GM13976 (cell line): ENCODE measurements around the gene AGTPBP1.

Experiments
- DNase-seq: peaks from one replicate; pipeline ENCODE4 v3.0.0; 2012; ENCODE audit warnings: low spot score
- CTCF ChIP-seq: IDR thresholded peaks from 2 replicates; pipeline ENCODE4 v1.5.1; 2012; ENCODE audit warnings: borderline replicate concordance, mild to moderate bottlenecking; ENCODE audit not compliant: insufficient read depth; ENCODE audit errors: extremely low read depth, missing control alignments, control extremely low read depth
- in situ Hi-C: fragments of 300-500 bp; cut with MboI; formaldehyde crosslinking; loops from one replicate; pipeline ENCODE4 v1.12.0; 2022; ENCODE audit warnings: low sequenced_read_pairs, mixed read lengths, inconsistent platforms; ENCODE audit not compliant: unreplicated experiment

The AGTPBP1 gene

GRCh38 chr9:85530721-85531120 is 211.0 kb downstream of the AGTPBP1 start:
- DNase-seq, result no peak
- in situ Hi-C loops, result no loop called here
- TF ChIP-seq CTCF, result no peak

DNA sequence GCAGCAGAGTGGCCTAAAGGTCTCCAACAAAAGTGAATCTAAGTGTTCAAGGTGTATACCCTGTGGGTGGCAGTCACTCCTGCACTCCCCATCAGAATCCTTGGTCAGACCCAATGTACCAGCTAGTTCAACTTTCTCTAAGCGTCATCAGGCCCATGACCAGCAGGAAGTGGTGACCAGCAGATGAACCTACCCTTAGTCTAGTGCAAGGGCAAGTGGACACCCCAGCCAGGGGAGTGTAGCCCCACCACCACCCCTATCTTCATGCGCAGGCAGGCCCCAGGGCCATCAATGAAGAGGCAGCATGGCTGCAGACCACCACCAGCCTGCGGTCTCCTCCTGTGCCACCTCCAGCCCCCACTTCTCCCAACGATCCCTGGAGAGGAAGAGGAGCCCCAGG is 213.1 kb downstream of the AGTPBP1 start:
- DNase-seq, result no peak
- no peak for TF ChIP-seq CTCF
- in situ Hi-C loops, result no loop called here

- TF ChIP-seq CTCF, result no peak
- DNase-seq, result no peak
- in situ Hi-C loops, result no loop called here
Observed at GRCh38 chr9:85528142-85528541, 213.6 kb downstream of the AGTPBP1 start.

GRCh38 chr9:85527331-85528020 is 214.3 kb downstream of the AGTPBP1 start:
- in situ Hi-C loops, result no loop called here
- no peak for TF ChIP-seq CTCF

DNA sequence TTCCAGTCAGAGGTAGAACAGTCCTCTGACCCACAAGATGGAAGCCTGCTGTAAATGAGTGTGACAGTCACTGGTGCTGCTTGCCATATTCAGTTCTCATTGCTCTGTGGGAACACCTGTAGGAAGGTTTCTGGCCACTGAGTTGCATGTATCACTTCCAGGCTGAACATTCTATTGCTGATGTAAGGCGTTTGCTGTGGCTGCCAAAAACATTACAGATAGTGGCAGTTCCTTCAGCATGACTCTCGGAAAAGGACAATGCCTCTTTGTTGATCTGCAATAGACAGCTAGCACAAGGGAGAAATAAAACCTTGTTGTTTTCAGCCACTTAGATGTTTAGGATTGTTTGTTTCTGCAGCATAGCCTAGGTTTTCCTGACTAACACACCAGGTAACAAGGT is 217.2 kb downstream of the AGTPBP1 start:
- in situ Hi-C loops, result no loop called here
- no peak for DNase-seq
- no peak for TF ChIP-seq CTCF

More at GRCh38 chr9:85527331-85528020, 214.3 kb downstream of the AGTPBP1 start:
- DNase-seq, result no peak

GRCh38 chr9:85523202-85523601 is 218.6 kb downstream of the AGTPBP1 start:
- TF ChIP-seq CTCF, result no peak
- no peak for DNase-seq

More at GRCh38 chr9:85523202-85523601, 218.6 kb downstream of the AGTPBP1 start:
- in situ Hi-C loops, result no loop called here
